Esophagus muscularis mucosa (tissue), 3 donors: ENCODE data around the gene KATNB1.

Experiments used
- POLR2A ChIP-seq: fragments of 450-650 bp; IDR thresholded peaks from one replicate; pipeline ENCODE4 v1.6.1; 2017; ENCODE audit warnings: antibody characterized with exemption, moderate library complexity, mild to moderate bottlenecking, low read depth
- TF ChIP-seq, protein P1 (sequence below), 3 experiments: fragments of 200-600 bp in 2 of 3; fragments of 450-650 bp in 1 of 3; sonication (generic) in 2 of 3; IDR thresholded peaks; one replicate each; pipeline ENCODE4 v1.5.1; 2017 to 2019; ENCODE audit warnings: antibody characterized with exemption in 3 of 3, mild to moderate bottlenecking in 2 of 3, moderate library complexity in 1 of 3

DNA sequence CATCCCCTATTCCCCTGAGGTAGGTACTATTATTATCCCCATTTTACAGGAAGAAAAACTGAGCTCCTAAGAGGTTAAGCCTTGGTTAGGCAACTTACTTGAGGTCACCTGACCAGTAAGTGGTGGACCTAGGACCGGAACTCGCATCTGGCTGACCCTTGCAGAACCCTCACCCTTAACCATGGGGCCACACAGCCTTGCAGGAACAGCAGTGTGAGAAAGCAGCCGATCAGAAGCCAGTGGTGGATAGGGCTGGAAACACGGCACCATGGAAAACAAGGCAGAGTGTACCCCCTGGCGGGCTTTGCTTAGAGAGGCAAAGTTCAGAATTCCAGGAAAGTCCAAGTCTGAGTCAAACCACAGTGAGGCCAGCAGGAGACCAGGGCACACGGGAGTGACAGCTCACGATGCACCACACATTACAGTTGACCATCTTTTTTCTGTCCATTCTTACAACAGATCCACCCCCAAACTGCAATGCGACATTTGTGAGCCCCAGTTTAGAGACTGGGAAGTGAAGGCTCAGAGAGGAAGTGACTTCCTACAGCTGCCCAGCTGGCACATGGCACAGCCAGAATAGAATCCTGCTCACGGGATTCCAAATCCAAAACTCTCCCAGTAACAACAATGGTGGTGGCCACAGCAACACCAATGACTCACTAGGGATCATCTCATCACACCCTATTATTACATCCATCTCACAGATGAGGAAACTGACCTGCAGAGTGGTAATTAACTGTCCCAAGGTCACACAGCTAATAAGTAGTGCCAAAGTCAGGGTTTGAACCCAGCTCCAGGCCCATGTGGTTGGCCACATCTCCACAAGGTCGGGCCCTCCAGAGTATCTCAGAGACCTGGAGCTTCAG lies 46.4 kb downstream of the KATNB1 start:
- TF ChIP-seq, protein P1, sequence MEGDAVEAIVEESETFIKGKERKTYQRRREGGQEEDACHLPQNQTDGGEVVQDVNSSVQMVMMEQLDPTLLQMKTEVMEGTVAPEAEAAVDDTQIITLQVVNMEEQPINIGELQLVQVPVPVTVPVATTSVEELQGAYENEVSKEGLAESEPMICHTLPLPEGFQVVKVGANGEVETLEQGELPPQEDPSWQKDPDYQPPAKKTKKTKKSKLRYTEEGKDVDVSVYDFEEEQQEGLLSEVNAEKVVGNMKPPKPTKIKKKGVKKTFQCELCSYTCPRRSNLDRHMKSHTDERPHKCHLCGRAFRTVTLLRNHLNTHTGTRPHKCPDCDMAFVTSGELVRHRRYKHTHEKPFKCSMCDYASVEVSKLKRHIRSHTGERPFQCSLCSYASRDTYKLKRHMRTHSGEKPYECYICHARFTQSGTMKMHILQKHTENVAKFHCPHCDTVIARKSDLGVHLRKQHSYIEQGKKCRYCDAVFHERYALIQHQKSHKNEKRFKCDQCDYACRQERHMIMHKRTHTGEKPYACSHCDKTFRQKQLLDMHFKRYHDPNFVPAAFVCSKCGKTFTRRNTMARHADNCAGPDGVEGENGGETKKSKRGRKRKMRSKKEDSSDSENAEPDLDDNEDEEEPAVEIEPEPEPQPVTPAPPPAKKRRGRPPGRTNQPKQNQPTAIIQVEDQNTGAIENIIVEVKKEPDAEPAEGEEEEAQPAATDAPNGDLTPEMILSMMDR (IDR thresholded peaks at IDR 0.05), result no peak
- no peak for TF ChIP-seq POLR2A
